ENCODE results near the gene SLC2A11. TPM values are rescaled to one million over a fixed set of nuclear protein-coding genes. Genes with fewer than 3 reads are reported as not detected.

SLC2A11 gene
- total RNA-seq, 1 experiment from 2014 or later, result 17.2 TPM

DNA sequence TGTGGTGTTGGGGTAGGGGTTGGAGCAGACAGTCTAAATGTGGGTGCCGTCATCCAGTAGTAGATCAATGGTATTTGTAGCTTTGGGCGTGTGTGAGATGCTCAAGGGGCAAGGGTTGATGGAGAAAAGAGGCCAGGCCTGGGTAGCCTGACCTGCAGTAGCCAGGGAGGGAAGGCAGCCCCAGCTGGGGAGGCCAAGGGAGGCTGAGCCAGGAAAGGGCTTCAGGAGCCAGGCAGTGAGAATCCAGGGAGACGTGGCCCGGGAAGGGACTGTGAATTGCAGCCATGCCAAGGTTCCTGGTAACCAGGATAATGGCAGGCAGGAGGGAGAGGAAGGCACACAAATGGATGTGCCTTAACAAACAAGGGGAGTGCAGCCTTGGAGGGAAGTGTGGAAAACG lies 16.4 kb upstream of the SLC2A11 start:
- Histone ChIP-seq H3K79me2 (ENCODE audit: insufficient read depth, low read length) (no peaks in the 10 kb centered on the region), H3K9me3 (ENCODE audit: control insufficient read depth in 1 of 2, insufficient read depth in 1 of 2, low read depth in 1 of 2, low read length in 2 of 2) (no peaks in the 10 kb centered on the region), H2AFZ (ENCODE audit: low read depth, low read length, poor library complexity, severe bottlenecking) (no peak overlapping the region), H3K27ac (ENCODE audit: low read depth, low read length) (no peak overlapping the region), H3K36me3 (ENCODE audit: control insufficient read depth in 1 of 2, insufficient read depth in 2 of 2, low read length in 2 of 2) (no peaks in the 10 kb centered on the region), H3K9ac (ENCODE audit: low read length) (no peak overlapping the region), H3K27me3 (ENCODE audit: insufficient read depth, low read length) (no peaks in the 10 kb centered on the region), H3K4me2 (ENCODE audit: low read length) (no peak overlapping the region), H3K9me2 (ENCODE audit: insufficient read depth) (no peaks in the 10 kb centered on the region), H3K4me3 (replicated peaks in 1 of 2; ENCODE audit: low read depth in 1 of 2, low read length in 2 of 2) (no peak overlapping the region), H3K4me1 (ENCODE audit: control insufficient read depth in 1 of 2, insufficient read depth in 2 of 2, low read length in 2 of 2) (no peaks in the 10 kb centered on the region), H4K20me1 (ENCODE audit: insufficient read depth) (no peaks in the 10 kb centered on the region)
- ATAC-seq (no peak), DNase-seq (ENCODE audit: low read depth, low spot score) (no peak)
- POLR2A ChIA-PET, result no interaction called here
- intact Hi-C loops (cut with micrococcal nuclease), result loop anchor here (10.0 kb wide), 1 partner anchor 526 kb away; no protein-coding TSS in a partner anchor
- BruUV-seq (replicated peaks), result no TSS peak
- CTCF ChIA-PET, result no interaction called here
- no peak for TF ChIP-seq EZH2 (IDR thresholded peaks at IDR 0.05)
- TF ChIP-seq SP1 (IDR thresholded peaks at IDR 0.05; ENCODE audit: low read depth), result no peak
- TF ChIP-seq CEBPB (IDR thresholded peaks at IDR 0.05; ENCODE audit: low read depth), result no peak
- TF ChIP-seq ZNF274 (IDR thresholded peaks at IDR 0.05; ENCODE audit: low read depth, low read length), result no peak
- no peak for TF ChIP-seq EGR1 (IDR thresholded peaks at IDR 0.05; ENCODE audit: low read depth)
- no peak for TF ChIP-seq RAD21 (IDR thresholded peaks at IDR 0.05; ENCODE audit: low read depth)
- no peak for TF ChIP-seq SIN3A (IDR thresholded peaks at IDR 0.05; ENCODE audit: low read depth)
- TF ChIP-seq ZFX (IDR thresholded peaks at IDR 0.05), result no peak
- no peak for TF ChIP-seq POLR2A (IDR thresholded peaks at IDR 0.05; ENCODE audit: borderline replicate concordance, extremely low read depth, insufficient read depth, insufficient read length)
- TF ChIP-seq ELF1 (IDR thresholded peaks at IDR 0.05; ENCODE audit: borderline replicate concordance, low read depth), result no peak
- TF ChIP-seq POLR2AphosphoS5 (IDR thresholded peaks at IDR 0.05; ENCODE audit: low read depth, low read length), result no peak
- no peak for TF ChIP-seq SRF (IDR thresholded peaks at IDR 0.05; ENCODE audit: low read depth)
- TF ChIP-seq, protein P1, sequence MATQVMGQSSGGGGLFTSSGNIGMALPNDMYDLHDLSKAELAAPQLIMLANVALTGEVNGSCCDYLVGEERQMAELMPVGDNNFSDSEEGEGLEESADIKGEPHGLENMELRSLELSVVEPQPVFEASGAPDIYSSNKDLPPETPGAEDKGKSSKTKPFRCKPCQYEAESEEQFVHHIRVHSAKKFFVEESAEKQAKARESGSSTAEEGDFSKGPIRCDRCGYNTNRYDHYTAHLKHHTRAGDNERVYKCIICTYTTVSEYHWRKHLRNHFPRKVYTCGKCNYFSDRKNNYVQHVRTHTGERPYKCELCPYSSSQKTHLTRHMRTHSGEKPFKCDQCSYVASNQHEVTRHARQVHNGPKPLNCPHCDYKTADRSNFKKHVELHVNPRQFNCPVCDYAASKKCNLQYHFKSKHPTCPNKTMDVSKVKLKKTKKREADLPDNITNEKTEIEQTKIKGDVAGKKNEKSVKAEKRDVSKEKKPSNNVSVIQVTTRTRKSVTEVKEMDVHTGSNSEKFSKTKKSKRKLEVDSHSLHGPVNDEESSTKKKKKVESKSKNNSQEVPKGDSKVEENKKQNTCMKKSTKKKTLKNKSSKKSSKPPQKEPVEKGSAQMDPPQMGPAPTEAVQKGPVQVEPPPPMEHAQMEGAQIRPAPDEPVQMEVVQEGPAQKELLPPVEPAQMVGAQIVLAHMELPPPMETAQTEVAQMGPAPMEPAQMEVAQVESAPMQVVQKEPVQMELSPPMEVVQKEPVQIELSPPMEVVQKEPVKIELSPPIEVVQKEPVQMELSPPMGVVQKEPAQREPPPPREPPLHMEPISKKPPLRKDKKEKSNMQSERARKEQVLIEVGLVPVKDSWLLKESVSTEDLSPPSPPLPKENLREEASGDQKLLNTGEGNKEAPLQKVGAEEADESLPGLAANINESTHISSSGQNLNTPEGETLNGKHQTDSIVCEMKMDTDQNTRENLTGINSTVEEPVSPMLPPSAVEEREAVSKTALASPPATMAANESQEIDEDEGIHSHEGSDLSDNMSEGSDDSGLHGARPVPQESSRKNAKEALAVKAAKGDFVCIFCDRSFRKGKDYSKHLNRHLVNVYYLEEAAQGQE (IDR thresholded peaks at IDR 0.05; ENCODE audit: low read depth), result no peak
- TF ChIP-seq TCF7L2 (IDR thresholded peaks at IDR 0.05; ENCODE audit: borderline replicate concordance, extremely low read depth, insufficient read depth, insufficient read length), result no peak
- TF ChIP-seq YY1 (IDR thresholded peaks at IDR 0.05; ENCODE audit: extremely low read depth, insufficient replicate concordance, low read depth, low read length), result no peak
- no peak for TF ChIP-seq FOSL1 (IDR thresholded peaks at IDR 0.05; ENCODE audit: low read depth)
- RAD21 ChIA-PET (ENCODE audit: low non-redundant PET in 1 of 2, low total read pairs in 2 of 2, uncharacterized antibody in 2 of 2, unreplicated experiment in 2 of 2), result no interaction called here
